CD4-positive, alpha-beta T cell treated with Interleukin-15 for 1 hour (primary cell): ENCODE results near the gene NXPE3.

Experiments used
- DNase-seq: peaks from one replicate; pipeline ENCODE4 v3.0.0-alpha.2; 2020

Gene NXPE3

DNA sequence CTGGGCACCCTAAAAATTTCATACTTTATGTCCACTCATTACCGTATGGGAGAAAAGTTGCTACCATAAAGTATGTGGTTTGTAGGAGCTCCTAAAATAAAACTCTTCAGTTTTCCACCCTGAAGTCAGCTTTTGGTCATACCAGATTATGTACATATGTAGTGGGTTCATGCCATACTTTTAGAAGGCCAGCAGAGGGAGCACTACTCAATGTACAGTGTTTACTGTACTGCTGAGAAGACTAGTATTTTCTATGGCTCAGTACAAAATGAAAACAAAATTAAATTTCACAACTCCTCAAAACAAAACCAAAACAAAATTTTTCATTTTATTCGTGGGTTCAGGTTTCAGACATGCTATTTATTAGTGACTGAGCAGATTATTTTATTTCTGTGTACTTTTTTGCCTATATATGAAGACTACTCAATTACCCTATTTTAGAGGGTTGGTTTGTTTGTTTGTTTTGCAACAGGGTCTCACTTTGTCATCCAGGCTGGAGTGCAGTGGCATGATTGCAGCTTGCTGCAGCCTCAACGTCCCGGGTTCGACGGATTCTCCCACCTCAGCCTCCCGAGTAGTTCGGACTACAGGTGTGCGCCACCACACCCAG lies 24.3 kb downstream of the NXPE3 start:
- DNase-seq: peak; percentile 49

DNA sequence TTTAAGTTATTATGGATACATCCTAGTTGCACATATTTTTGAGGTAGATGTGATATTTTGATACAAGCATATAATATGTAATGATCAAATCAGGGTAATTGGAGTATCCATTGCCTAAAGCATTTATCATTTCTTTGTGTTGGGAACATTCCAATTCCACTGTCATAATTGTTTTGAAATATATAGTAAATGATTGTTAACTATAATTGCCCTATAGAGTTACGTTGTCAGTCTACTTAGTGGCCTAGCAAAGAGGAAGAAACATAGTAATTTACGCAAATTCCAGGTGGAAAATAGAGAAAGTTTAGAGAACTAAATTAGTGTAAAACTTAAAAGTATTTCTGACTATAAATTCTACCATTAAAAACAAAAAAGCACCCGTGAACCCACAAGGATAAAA lies 24.9 kb downstream of the NXPE3 start:
- DNase-seq: no peak

DNA sequence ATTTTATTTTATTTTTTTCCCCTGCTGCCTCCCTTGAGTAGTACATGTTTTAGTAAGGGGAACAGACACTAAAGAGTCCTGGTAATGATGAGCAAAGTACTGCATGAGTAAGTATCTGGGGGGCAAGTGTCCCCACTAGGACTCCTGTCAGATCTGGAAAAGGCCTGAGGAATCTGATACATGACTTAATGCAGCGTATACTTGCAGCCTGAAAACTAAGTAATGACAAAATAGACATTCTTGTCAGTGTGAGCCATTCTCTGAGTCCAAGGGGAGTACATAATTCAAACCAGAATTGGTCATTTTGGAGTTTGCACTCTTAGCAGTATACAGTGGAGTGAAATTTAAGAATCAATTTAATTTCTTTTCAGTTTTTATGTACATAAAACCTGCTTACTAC lies 27.5 kb downstream of the NXPE3 start:
- DNase-seq: no peak

DNA sequence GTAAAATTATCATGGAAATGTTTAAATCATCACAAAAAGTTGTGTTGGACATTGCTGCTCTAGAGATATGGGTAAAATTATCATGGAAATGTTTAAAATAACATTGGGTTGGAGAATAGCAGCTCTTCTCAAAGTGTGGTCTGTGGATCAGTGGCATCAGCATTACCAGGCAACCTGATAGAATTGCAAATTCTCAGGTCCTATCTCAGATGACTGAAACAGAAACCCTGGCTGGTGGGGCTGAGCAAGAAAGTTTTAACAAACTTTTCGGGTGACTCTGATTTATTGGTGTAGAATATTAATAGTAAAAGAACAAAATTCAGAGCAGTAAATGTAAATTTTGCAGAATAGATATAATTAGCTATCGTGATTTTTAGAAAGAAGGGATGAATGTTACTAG lies 28.9 kb downstream of the NXPE3 start:
- DNase-seq: no peak

DNA sequence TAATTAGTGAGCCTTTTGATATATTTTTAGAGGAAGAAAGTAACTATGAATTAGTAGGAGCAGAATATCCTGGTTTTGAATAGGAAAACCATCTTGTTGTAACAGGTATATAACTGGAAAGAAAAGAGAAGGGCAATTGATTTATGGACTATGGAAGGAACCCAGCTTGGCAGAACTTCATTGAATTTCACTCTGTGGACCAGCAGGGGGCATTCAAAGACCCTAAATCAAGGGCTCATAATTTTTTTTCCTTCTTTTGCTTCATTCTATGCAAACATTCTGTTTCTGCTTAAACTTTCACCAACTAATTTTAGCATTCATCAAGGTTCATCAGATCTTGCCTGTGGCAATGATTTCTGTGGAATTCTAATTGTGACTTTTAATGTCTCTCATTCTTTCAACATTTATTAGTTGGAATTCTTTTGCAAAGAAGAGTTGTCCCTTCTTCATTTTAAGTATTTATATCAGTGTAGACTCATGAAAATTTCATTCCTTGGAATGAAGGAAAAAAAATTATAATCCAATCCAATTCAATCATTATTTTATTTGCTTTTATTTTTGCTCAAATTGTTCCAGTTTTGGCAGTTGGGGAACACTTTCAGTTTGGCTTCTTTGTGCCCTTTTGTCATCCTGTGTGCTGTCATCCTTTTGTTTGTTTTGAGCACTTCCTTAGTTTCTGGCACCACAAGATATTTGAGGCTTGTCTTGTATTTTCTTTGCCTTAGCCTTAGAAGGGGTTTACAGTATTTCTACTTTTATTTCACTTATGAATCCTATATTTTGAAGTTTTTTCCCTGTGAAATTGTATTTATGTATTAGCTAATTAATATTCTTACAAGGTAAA lies 30.4 kb downstream of the NXPE3 start:
- DNase-seq: peak; percentile 30

DNA sequence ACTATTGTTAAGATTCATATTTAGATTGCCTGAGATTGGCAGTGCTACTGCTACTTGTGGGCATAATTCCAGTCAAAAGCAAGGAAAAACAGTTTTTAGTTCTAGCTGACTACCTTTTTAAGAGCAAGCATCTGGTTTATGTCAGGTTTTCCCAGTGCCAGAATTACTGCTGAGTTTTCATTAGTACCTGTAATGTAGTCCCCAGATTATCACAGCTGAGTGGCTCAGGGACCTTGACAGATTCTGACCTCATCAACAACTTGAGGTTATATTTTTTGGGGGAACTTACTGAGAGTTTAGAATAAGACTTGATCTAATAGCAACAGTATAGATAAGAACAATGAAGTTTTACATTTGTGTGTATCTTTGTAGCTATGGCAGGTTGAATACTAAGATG lies 31.0 kb downstream of the NXPE3 start:
- DNase-seq: no peak

DNA sequence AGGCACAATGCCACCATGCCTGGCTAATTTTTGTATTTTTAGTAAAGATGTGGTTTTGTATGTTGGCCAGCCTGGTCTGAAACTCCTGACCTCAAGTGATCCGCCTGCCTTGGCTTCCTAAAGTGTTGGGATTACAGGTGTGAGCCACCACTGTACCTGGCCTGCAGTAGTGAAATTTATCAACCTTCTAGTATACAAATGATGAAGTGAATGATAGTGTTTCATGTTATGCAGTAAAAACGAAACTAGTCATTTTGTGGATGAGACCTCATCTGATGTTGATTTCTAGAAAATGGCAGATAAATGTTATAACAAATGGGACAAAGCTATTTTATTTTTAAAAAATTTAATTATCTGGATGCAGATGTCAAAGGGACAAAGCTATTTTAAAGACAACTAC lies 32.9 kb downstream of the NXPE3 start:
- DNase-seq: no peak

DNA sequence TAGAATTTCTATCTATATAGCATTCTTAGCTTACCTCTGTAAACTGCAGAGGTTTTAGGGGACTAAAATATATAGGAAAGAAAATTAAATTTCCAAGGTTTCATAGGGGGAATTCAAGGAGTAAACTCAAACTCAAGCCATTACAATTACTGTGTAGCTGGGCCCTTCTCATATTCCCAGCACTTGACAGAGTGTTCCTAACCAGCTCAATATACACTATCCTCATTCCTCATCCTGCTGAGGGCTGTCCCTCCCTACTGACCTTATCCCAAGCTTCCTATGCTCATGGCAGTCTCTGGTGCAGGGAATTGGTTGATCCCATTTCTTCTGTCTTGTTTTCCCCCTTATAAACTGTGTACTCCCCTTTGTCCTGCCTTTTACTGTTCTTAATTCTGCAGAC lies 33.9 kb downstream of the NXPE3 start:
- DNase-seq: no peak

DNA sequence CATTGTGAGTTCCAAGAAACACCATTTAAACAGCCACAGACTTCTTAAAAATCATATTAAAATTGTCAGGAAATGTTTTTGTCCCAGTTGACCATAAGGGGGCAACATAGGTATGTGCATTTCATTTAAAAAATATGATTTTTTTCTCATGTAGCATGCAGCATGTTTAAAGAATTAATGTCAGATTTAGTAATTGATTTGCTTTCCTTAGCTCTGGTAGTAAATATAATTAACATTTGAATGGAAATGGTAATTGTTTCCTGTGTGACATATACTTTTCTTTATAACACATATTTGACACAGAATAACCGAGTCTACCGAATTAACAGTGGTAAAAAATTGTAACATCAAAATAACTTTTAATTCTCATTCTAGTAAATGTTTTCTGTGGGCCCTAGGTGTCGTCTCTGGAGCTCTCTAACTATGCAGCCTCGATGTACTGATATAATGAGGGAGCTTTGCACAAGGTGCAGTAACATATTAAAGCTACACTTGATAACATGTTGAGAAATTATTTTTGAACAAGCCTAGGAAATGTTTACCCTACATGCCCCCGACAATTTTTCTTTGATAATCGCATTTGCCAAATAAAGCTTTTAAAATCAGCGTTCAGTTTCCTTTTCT lies 34.9 kb downstream of the NXPE3 start:
- DNase-seq: no peak

DNA sequence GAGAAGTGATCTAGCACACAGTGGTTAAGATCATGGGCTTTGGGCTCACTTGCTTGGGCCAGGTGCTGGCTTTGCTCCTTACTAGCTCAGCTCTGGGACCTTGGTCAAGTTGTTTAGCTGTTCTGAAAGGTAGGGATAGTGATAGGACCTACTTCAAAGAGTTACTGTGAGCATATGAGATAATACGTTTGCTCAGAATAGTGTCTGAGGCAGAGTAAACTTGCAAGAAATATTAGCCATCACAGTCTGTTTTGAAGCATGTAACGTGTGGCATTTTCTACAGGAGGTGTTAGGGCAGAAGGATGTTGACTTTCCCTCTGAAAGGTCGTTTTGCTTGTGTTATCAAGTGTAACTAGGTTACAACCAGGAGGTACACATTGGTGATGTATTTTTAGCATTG lies 35.8 kb downstream of the NXPE3 start:
- DNase-seq: no peak

DNA sequence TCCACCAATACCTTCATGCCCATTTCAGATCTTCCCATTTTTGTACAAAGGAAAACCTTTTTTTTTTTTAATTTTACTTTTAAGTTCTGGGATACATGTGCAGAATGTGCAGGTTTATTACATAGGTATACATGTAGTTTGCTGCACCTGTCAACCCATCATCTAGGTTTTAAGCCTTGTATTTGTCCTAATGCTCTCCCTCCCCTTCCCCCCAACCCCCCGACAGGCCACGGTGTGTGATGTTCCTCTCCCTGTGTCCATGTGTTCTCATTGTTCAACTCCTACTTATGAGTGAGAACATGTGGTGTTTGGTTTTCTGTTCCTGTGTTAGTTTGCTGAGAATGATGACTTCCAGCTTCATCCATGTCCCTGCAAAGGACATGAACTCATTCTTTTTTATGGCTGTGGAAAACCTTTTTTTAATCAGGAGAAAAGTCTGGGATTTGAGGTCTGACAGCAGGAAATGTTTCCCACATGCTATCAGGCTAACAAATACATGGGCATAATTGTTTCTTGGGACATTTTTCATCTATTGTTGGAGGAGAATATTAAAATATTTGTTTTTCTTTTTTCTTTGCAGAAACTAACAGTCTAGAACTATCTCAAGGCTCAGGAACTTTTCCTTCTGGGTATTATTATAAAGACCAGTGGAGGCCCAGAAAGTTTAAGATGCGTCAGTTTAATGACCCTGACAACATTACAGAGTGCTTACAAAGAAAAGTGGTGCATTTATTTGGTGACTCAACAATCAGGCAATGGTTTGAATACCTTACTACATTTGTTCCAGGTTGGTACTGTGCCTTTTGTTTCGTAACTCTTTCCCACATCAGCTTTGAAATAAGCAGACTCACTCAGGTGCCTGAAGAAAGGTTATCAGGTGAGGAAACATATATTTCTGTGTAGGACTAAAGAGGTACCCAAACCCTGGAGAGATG lies 37.5 kb downstream of the NXPE3 start:
- DNase-seq: no peak

DNA sequence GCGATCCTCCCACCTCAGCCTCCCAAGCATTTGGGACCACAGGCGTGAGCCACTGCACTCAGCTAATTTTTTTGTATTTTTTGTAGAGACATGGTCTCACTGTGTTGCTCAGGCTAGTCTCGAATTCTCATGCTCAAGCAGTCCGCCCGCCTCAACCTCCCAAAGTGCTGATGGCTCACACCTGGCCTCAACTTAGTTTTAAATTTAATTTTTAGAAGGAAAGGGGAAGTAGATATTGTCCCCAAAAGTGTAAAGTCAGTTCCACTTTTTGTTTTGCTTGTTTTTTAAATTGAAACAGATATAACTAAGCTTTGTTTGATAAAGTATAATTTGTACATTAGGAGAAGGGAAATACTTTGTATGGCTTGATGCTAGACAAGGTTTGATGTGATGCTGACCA lies 39.0 kb downstream of the NXPE3 start:
- no peak for DNase-seq

DNA sequence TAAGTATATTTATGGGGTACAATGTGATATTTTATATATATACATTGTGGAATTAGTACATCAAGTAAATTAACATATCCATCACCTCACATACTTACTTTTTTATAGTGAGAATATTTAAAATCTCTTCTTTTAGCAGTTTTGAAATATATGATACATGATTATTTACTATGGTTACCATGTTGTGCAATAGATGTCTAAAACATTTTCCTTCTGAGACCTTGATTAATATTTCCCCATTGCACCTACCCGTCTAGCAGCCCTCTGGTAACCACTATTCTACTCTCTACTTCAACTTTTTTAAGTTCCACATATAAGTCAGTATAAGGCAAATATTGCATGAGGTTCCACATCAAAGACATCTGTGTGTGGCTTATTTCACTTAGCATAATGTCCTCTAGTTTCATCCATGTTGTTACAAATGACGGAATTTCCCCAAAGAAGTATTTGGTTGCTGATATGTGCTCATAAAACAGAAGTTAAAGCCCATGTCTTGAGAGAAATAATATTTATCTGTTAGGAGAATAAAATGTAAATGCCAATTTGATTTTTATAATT lies 40.7 kb downstream of the NXPE3 start:
- DNase-seq: no peak

DNA sequence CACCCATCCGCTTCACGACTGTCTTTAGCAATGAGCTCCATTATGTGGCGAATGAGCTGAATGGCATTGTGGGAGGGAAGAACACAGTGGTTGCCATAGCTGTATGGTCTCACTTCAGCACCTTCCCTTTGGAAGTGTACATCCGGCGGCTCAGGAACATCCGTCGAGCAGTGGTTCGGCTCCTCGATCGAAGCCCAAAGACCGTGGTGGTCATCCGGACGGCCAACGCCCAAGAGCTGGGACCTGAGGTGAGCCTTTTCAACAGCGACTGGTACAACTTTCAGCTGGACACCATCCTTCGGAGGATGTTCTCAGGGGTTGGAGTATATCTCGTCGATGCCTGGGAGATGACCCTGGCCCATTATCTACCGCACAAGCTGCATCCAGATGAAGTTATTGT lies 42.5 kb downstream of the NXPE3 start:
- DNase-seq: no peak

DNA sequence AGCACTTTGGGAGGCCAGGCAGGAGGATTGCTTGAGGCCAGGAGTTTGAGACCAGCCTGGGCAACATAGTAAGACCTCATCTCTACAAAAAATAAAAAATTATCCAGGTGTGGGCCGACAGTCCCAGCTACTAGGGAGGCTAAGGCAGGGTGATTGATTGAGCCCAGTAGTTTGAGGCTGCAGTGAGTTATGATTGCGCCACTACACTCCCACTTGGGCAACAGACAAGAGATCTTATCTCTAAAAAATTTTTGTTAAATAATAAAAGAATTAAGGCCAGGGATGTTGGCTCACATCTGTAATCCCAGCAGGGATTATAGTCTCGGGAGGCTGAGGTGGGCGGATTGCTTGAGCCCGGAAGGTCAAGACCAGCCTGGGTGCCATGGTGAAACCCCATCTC lies 44.5 kb downstream of the NXPE3 start:
- DNase-seq: no peak

DNA sequence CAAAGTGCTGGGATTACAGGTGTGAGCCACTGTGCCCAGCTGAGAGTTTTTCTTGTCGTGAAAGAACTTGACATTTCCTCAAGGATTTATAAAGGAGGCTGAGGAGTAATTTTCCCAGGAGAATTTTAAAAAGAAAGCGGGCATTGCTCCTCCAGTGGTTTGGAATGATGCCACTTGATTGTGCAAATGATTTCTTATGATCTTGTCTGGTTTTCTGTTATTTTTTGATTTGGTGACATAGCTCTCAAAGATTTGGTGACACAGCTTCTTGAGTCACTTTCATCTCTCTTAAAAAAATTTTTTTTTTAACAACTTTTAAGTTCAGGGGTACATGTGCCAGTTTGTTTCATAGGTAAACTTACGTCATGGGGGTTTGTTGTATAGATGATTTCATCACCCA lies 45.7 kb downstream of the NXPE3 start:
- no peak for DNase-seq

DNA sequence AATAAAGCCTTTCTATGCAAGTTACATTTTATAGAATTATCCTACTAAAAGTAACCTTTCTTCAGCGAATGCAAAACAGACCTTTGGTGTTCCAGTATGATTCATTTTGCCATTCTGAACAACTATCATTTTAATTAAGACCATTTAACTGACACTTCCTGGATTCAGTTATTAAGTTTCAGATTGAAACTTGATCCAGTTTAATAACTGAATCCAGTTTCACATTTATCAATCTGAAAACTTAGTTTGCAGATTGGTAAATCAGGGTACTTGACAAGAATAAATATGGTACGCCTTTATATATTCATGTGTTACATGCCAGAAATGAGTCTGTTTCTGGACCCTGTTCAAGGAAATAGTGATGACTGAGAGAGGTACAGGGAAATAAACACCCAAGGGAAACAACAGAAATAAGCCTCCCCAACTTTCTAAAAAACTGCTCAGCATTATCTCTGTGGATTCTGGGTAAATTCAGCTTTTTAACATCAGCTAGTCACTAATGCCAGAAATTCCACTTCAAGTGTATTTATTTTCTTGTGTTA lies 47.0 kb downstream of the NXPE3 start:
- DNase-seq: no peak

DNA sequence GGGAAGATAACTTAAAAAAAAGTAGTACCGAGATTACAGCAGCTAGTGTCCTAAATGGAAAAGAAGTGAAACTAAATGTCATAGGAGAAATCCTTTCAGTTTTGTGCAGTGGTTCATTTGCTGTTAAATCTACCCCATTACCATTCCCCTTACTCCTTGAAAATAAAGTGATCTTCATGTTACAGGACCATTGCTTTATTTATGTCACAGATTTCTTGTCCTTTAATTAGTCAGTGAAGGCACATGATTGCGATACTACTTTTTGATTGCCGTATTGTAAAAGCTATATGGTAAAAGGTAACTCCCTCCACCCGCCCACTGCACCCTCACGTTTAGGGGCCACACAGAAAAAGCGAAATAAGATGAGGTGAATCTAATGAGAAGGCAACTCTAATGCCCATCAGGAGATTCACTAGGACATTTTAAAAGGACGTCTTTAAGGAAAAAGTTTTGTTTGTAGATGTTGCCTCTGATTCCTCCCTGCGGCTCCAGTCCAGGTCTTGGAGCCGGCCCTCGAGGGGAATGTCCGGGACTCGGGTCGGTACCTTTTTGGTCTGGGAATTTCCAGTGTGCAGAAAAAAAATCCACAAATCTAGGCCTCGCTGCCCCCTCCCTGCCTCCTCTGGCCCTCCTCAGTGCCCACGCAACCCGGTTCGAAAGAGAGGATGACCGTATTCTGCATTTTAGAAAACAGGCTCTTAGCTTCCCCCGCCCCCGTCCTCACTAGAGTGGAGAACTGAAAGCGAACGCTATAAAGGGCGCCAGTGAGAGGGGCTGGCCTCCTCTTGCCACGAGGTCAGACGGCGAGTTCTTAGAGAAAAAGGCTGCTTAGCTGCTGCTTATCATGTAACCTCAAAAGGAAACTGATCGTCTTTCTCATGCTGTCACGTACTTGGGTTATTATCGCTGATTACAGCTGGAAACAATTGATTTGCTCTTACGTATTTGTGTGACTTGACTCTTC lies 48.5 kb downstream of the NXPE3 start:
- peak; percentile 90 for DNase-seq

DNA sequence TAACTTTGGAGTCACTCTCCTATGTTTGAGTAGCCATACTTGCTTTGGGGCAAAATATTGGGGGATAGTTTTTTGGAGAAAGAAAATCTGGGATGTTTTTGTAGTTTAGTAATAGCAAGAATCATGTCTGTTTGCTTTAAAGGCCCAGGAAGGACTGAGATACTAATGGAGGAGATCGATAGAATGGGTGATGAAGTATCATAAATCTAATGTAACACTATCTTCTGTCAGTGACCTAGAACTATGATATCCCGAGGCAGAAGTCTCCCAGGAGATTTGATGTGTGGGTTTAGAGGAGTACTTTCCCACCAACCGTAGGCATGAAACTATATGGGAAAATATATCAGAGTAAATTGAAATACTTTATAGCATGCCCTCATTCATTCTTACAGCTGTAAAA lies 49.3 kb downstream of the NXPE3 start:
- DNase-seq: no peak

DNA sequence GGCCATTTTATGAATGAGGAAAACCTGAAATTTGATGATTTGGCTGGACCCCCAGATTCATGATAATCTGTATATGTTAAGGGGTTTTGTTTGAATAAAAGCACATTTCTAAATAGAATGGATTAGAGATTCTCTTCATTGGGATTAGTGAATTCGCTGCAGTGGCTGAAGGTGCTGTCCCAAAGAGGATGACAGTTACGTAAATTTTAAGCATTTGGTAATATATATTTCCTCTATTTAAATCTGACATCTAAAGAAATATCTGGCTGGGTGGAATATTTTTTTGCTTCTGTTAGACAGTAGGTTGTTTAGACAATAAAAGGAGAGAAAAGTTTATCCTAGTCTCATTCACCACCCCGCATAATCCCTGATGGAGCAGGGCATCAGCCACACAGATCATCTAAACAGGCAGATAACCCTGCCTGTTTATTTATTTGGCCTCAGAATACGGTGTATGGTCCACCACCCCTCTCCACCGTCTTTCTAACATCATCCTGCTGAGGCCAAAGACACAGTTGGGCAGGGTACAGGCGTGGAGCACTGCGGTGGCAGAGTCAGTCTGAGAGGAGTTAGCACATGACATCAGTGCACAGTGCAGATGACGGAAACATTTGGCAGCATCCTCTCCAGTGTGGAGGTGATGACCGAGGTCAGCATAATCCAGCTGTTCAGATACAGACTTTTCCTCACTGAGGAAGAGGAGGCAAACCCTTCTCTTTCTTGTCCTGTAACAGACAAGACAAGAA lies 49.9 kb downstream of the NXPE3 start:
- DNase-seq: peak; percentile 71

DNA sequence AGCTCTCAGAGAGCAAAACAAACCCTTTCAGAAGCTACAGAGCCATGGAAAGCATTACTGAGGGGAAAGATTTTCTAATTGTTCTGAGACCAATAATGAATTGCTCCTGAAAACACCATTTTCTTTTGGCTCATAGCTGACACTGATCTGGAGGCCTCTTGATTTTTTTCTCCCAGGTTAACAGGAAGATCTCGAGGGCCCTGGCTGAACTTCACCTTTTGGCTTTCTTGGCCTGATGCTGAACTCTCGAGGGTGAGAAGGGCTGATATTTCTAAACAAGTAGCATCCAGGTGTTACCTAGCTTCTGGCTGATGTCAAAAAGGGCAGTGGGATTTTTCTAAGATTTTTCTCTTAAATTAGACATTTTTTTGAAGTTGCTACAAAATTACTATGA lies 50.4 kb downstream of the NXPE3 start:
- DNase-seq: no peak
